GM12878 (cell line): ENCODE data around the gene ARPP21.

Source experiments
- CBX3 ChIP-seq: fragments of 200-600 bp; sonication (generic); IDR thresholded peaks from 2 replicates; pipeline ENCODE4 v1.6.1; 2016; ENCODE audit warnings: low read depth, borderline replicate concordance
- CTCF ChIP-seq, 3 experiments: IDR thresholded peaks in 2 of 3; conservative IDR thresholded peaks in 1 of 3; 2 replicates each; pipeline ENCODE4 v1.5.1; 2011; ENCODE audit warnings: low read depth in 3 of 3, low read length in 3 of 3, mild to moderate bottlenecking in 3 of 3, control low read depth in 2 of 3, moderate library complexity in 2 of 3, inconsistent platforms in 1 of 3, mixed read lengths in 1 of 3; ENCODE audit not compliant: control insufficient read depth in 2 of 3, insufficient read depth in 1 of 3; ENCODE audit errors: extremely low read depth in 1 of 3
- ESRRA ChIP-seq: IDR thresholded peaks from 2 replicates; pipeline ENCODE4 v1.6.1; 2012; ENCODE audit warnings: mild to moderate bottlenecking, low read length, improper control_type of control experiment
- EZH2 ChIP-seq: IDR thresholded peaks from 2 replicates; pipeline ENCODE4 v1.6.1; 2012; ENCODE audit warnings: low read depth, mild to moderate bottlenecking, control low read depth, inconsistent platforms, low read length, borderline replicate concordance; ENCODE audit not compliant: control insufficient read depth
- NR2C2 ChIP-seq: IDR thresholded peaks from 2 replicates; pipeline ENCODE4 v1.6.1; 2011; ENCODE audit warnings: borderline replicate concordance, low read depth; ENCODE audit not compliant: control insufficient read depth, insufficient read length
- PAX8 ChIP-seq: fragments of 450-650 bp; IDR thresholded peaks from 2 replicates; pipeline ENCODE4 v1.6.1; 2017; ENCODE audit warnings: mild to moderate bottlenecking, moderate library complexity
- POLR2A ChIP-seq: IDR thresholded peaks from 2 replicates; pipeline ENCODE4 v1.6.1; 2011; ENCODE audit warnings: low read depth, mild to moderate bottlenecking, low read length
- RBBP5 ChIP-seq: fragments of 200-600 bp; sonication (generic); conservative IDR thresholded peaks from 2 replicates; pipeline ENCODE4 v1.6.1; 2016
- REST ChIP-seq: IDR thresholded peaks from 2 replicates; pipeline ENCODE4 v1.6.1; 2012; ENCODE audit warnings: mild to moderate bottlenecking, low read depth, low read length
- ZNF687 ChIP-seq: fragments of 450-650 bp; IDR thresholded peaks from 2 replicates; pipeline ENCODE4 v1.6.1; 2017; ENCODE audit warnings: mild to moderate bottlenecking, moderate library complexity

DNA sequence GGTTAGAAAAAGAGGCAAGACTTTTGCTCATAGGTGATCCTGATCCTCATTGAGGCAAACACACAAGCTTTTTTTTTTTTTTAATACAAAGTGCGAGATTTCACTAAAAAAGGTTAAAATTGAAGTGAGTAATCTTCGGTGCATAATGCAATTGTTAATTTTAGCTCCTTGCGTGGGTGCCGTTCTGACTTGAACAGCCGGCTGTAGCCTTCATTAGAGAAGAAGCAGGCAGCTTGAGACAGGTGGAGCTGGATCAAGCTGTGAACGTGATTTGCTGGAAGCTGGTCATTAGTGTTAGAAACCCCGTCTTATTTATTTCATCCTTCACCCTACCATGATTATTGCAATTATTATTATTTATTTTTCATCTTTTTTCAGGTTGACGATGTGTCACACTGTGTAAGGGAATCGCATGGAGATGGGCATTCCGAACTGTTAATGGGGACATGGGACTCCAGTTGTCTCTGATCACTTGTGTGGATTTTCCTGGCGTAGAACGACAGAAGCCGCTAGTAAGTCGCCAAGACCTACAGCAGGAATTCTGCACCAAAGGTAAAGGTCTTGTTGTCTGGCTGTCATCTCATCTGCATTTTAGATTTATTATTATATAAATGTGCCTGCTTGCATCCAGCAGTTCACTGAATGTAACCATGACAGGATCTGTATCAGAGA is 40.2 kb downstream of the ARPP21 start:
- TF ChIP-seq REST, result no peak
- TF ChIP-seq NR2C2, result no peak
- TF ChIP-seq POLR2A, result no peak
- TF ChIP-seq RBBP5, result no peak
- no peak for TF ChIP-seq ESRRA
- TF ChIP-seq CTCF (IDR thresholded peaks at IDR 0.05 in 2 of 3, conservative IDR thresholded peaks at IDR 0.05 in 1 of 3; ENCODE audit: control insufficient read depth in 2 of 3, extremely low read depth in 1 of 3, insufficient read depth in 1 of 3, low read depth in 3 of 3, low read length in 3 of 3), result no peak
- TF ChIP-seq ZNF687, result no peak
- TF ChIP-seq CBX3, result no peak
- no peak for TF ChIP-seq EZH2
- no peak for TF ChIP-seq PAX8
